NCI-H748 (cell line): ENCODE data around the gene G3BP2.
"Not testable (repeated sequence)": the region's sequence is repeated elsewhere in the genome, so short reads cannot be mapped to it uniquely, and the experiment has no call there.

ENCODE experiments used
- DNase-seq: peaks from one replicate; lab custom pipeline; 2025; ENCODE audit not compliant: unreplicated experiment; lab: John Stamatoyannopoulos, UW

Gene G3BP2

GRCh38 chr4:75685546-75686189 is 12.5 kb upstream of the G3BP2 start:
- DNase-seq = no peak

- no peak for DNase-seq
These were observed 10.4 kb upstream of the G3BP2 start for GRCh38 chr4:75683482-75684155.

GRCh38 chr4:75679876-75680575 is 6.8 kb upstream of the G3BP2 start:
- DNase-seq = no peak

- DNase-seq = no peak
These were observed 5.8 kb upstream of the G3BP2 start for GRCh38 chr4:75678965-75679364.

GRCh38 chr4:75678473-75678872 is 5.3 kb upstream of the G3BP2 start:
- no peak for DNase-seq

- DNase-seq = no peak
These were observed 1.9 kb upstream of the G3BP2 start for GRCh38 chr4:75675004-75675531.

GRCh38 chr4:75673959-75674328 is 733 bp upstream of the G3BP2 start:
- DNase-seq = no peak

GRCh38 chr4:75672461-75673026 is 667 bp downstream of the G3BP2 start:
- peak; percentile 66 for DNase-seq

GRCh38 chr4:75671802-75672421 is 1.3 kb downstream of the G3BP2 start:
- DNase-seq = no peak

- DNase-seq = no peak
These were observed 4.6 kb downstream of the G3BP2 start for GRCh38 chr4:75668596-75668995.

GRCh38 chr4:75667636-75668035 is 5.6 kb downstream of the G3BP2 start:
- DNase-seq = not testable (repeated sequence)

GRCh38 chr4:75666299-75666698 is 6.9 kb downstream of the G3BP2 start:
- no peak for DNase-seq

GRCh38 chr4:75664604-75665003 is 8.6 kb downstream of the G3BP2 start:
- not testable (repeated sequence) for DNase-seq

GRCh38 chr4:75662626-75663025 is 10.6 kb downstream of the G3BP2 start:
- no peak for DNase-seq

- no peak for DNase-seq
These were observed 12.7 kb downstream of the G3BP2 start for GRCh38 chr4:75660491-75660890.

- DNase-seq = no peak
These were observed 13.6 kb downstream of the G3BP2 start for GRCh38 chr4:75659512-75660031.

- DNase-seq = no peak
These were observed 14.3 kb downstream of the G3BP2 start for GRCh38 chr4:75658876-75659275.

GRCh38 chr4:75655562-75655961 is 17.6 kb downstream of the G3BP2 start:
- DNase-seq = no peak

- no peak for DNase-seq
These were observed 18.3 kb downstream of the G3BP2 start for GRCh38 chr4:75654905-75655304.

GRCh38 chr4:75653845-75654503 is 19.2 kb downstream of the G3BP2 start:
- DNase-seq = no peak
